GM12872 (cell line): ENCODE measurements around the gene TIGD7.

Experiments used
- CTCF ChIP-seq: IDR thresholded peaks from 3 replicates; pipeline ENCODE4 v1.5.1; 2011; ENCODE audit warnings: low read depth, mild to moderate bottlenecking, low read length, moderate library complexity; ENCODE audit not compliant: insufficient read depth

Gene TIGD7

GRCh38 chr16:3295209-3295608, 10.0 kb downstream of the TIGD7 start:
- no peak for TF ChIP-seq CTCF

GRCh38 chr16:3292604-3293003, 12.6 kb downstream of the TIGD7 start:
- no peak for TF ChIP-seq CTCF

GRCh38 chr16:3289998-3290673, 15.1 kb downstream of the TIGD7 start:
- no peak for TF ChIP-seq CTCF

- no peak for TF ChIP-seq CTCF
Observed at GRCh38 chr16:3285131-3285530, 20.1 kb downstream of the TIGD7 start.

- no peak for TF ChIP-seq CTCF
Observed at GRCh38 chr16:3283543-3284447, 21.4 kb downstream of the TIGD7 start.

GRCh38 chr16:3282730-3283542, 22.3 kb downstream of the TIGD7 start, which contains the start of gene ZNF263:
ZNF263 (plus strand) TSS chr16:3283491; CDS start chr16:3283819, 328 bp downstream.
- TF ChIP-seq CTCF = no peak

- no peak for TF ChIP-seq CTCF
Observed at GRCh38 chr16:3282103-3282729, 23.0 kb downstream of the TIGD7 start.
